HG02763 (cell line): ENCODE measurements around the gene LPCAT4.
"Not testable (repeated sequence)": the region's sequence is repeated elsewhere in the genome, so short reads cannot be mapped to it uniquely, and the experiment has no call there.

Experiments used
- ATAC-seq: cut with Tn5 transposase; IDR thresholded peaks from one replicate; pipeline ENCODE4 v1.9.1; 2021; ENCODE audit warnings: mild to moderate bottlenecking, moderate library complexity; ENCODE audit not compliant: unreplicated experiment

Gene LPCAT4

GRCh38 chr15:34367101-34368081, at the start of gene LPCAT4:
Gene LPCAT4 (minus strand): TSS chr15:34367196. CDS start chr15:34367100, 96 bp downstream.
- ATAC-seq: peak; percentile 76

GRCh38 chr15:34409511-34409910, 42.5 kb upstream of the LPCAT4 start:
- ATAC-seq: not testable (repeated sequence)

GRCh38 chr15:34408973-34409372, 42.0 kb upstream of the LPCAT4 start:
- ATAC-seq: not testable (repeated sequence)

- ATAC-seq: not testable (repeated sequence)
Measured at GRCh38 chr15:34403899-34404298, 36.9 kb upstream of the LPCAT4 start.

GRCh38 chr15:34403160-34403598, 36.2 kb upstream of the LPCAT4 start:
- ATAC-seq: not testable (repeated sequence)

- ATAC-seq: not testable (repeated sequence)
Measured at GRCh38 chr15:34397637-34398259, 30.8 kb upstream of the LPCAT4 start.

- not testable (repeated sequence) for ATAC-seq
Measured at GRCh38 chr15:34392981-34393380, 26.0 kb upstream of the LPCAT4 start.

GRCh38 chr15:34389594-34390086, 22.6 kb upstream of the LPCAT4 start:
- not testable (repeated sequence) for ATAC-seq

- ATAC-seq: not testable (repeated sequence)
Measured at GRCh38 chr15:34381829-34382521, 15.0 kb upstream of the LPCAT4 start.

GRCh38 chr15:34380491-34380890, 13.5 kb upstream of the LPCAT4 start:
- not testable (repeated sequence) for ATAC-seq

- no peak for ATAC-seq
Measured at GRCh38 chr15:34376856-34377255, 9.9 kb upstream of the LPCAT4 start.

GRCh38 chr15:34375541-34375940, 8.5 kb upstream of the LPCAT4 start:
- not testable (repeated sequence) for ATAC-seq

GRCh38 chr15:34374816-34375215, 7.8 kb upstream of the LPCAT4 start:
- no peak for ATAC-seq

- no peak for ATAC-seq
Measured at GRCh38 chr15:34373951-34374350, 7.0 kb upstream of the LPCAT4 start.

- ATAC-seq: no peak
Measured at GRCh38 chr15:34370643-34371042, 3.6 kb upstream of the LPCAT4 start.

GRCh38 chr15:34370129-34370528, 3.1 kb upstream of the LPCAT4 start:
- no peak for ATAC-seq

- ATAC-seq: no peak
Measured at GRCh38 chr15:34366271-34367065, 528 bp downstream of the LPCAT4 start.

- ATAC-seq: no peak
Measured at GRCh38 chr15:34365836-34366235, 1.2 kb downstream of the LPCAT4 start.

GRCh38 chr15:34365091-34365825, 1.7 kb downstream of the LPCAT4 start:
- ATAC-seq: no peak
